WTC11 (cell line): Measurements from ENCODE around the gene GABRB2.

ENCODE experiments used
- CBFB ChIP-seq: sonication (generic); formaldehyde crosslinking; IDR thresholded peaks from 2 replicates; pipeline ENCODE4 v1.8.1; 2022; ENCODE audit warnings: mild to moderate bottlenecking, low read depth, missing genetic modification reagents
- CREM ChIP-seq: sonication (generic); formaldehyde crosslinking; IDR thresholded peaks from 2 replicates; pipeline ENCODE4 v1.8.1; 2022; ENCODE audit warnings: mild to moderate bottlenecking, missing genetic modification reagents, moderate library complexity
- FOXK1 ChIP-seq: sonication (generic); formaldehyde crosslinking; IDR thresholded peaks from 2 replicates; pipeline ENCODE4 v1.8.0; 2022; ENCODE audit warnings: mild to moderate bottlenecking, moderate library complexity, missing genetic modification reagents
- JAZF1 ChIP-seq: fragments of 250-450 bp; sonication (Bioruptor Pico); IDR thresholded peaks from 2 replicates; pipeline ENCODE4 v1.9.0; 2021; ENCODE audit warnings: moderate library complexity, mild to moderate bottlenecking, inconsistent platforms
- SMAD3 ChIP-seq: sonication (generic); formaldehyde crosslinking; IDR thresholded peaks from 2 replicates; pipeline ENCODE4 v1.8.0; 2022; ENCODE audit warnings: missing genetic modification reagents, mild to moderate bottlenecking, borderline replicate concordance
- TP53 ChIP-seq: sonication (generic); formaldehyde crosslinking; IDR thresholded peaks from 2 replicates; pipeline ENCODE4 v1.8.1; 2023; ENCODE audit warnings: mild to moderate bottlenecking, missing genetic modification reagents
- ZNF138 ChIP-seq: sonication (generic); formaldehyde crosslinking; conservative IDR thresholded peaks from 2 replicates; pipeline ENCODE4 v1.8.1; 2022; ENCODE audit warnings: mild to moderate bottlenecking, moderate library complexity, missing genetic modification reagents
- TF ChIP-seq, protein P1 (sequence below): fragments of 200-600 bp; IDR thresholded peaks from 2 replicates; pipeline ENCODE4 v1.8.0; 2022; ENCODE audit warnings: antibody characterized with exemption
- TF ChIP-seq, protein P2 (sequence below): sonication (generic); formaldehyde crosslinking; conservative IDR thresholded peaks from 2 replicates; pipeline ENCODE4 v1.8.1; 2023; ENCODE audit warnings: mild to moderate bottlenecking, low read depth, missing genetic modification reagents, moderate library complexity
- TF ChIP-seq, protein P3 (sequence below): sonication (generic); formaldehyde crosslinking; IDR thresholded peaks from 2 replicates; pipeline ENCODE4 v1.8.0; 2022; ENCODE audit warnings: mild to moderate bottlenecking, missing genetic modification reagents
- TF ChIP-seq, protein P4 (sequence below): sonication (generic); formaldehyde crosslinking; IDR thresholded peaks from 2 replicates; pipeline ENCODE4 v1.8.1; 2023; ENCODE audit warnings: mild to moderate bottlenecking, missing genetic modification reagents
- TF ChIP-seq, protein P5 (sequence below): sonication (generic); formaldehyde crosslinking; IDR thresholded peaks from 2 replicates; pipeline ENCODE4 v1.8.1; 2023; ENCODE audit warnings: mild to moderate bottlenecking, missing genetic modification reagents
- TF ChIP-seq, protein P6 (sequence below): sonication (generic); formaldehyde crosslinking; IDR thresholded peaks from 2 replicates; pipeline ENCODE4 v1.8.0; 2022; ENCODE audit warnings: mild to moderate bottlenecking, missing genetic modification reagents
- TF ChIP-seq, protein P7 (sequence below): sonication (generic); formaldehyde crosslinking; IDR thresholded peaks from 2 replicates; pipeline ENCODE4 v1.8.0; 2022; ENCODE audit warnings: mild to moderate bottlenecking, missing genetic modification reagents

DNA sequence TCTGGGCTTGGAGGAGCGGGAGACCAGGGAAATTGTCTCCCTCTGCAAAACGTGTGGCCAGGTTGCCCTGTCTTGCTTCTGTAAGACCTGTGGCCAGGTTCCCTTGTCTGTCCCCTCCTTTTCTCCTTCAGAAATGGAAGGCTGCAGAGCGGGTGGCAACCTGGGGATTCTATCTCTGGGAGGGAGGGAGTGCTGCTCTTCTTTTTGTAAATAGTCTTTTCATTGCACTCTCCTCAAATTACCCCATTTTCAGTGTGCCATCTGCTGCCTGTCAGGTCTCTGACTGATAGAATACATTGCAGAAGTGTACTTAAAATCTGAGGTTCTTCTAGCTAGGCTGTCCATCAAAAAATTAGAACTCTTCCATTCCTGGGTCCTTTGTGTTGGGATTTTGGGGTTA, 126.0 kb downstream of the GABRB2 start:
- no peak for TF ChIP-seq TP53
- no peak for TF ChIP-seq CBFB (CRISPR knock-in tag)
- TF ChIP-seq, protein P1, sequence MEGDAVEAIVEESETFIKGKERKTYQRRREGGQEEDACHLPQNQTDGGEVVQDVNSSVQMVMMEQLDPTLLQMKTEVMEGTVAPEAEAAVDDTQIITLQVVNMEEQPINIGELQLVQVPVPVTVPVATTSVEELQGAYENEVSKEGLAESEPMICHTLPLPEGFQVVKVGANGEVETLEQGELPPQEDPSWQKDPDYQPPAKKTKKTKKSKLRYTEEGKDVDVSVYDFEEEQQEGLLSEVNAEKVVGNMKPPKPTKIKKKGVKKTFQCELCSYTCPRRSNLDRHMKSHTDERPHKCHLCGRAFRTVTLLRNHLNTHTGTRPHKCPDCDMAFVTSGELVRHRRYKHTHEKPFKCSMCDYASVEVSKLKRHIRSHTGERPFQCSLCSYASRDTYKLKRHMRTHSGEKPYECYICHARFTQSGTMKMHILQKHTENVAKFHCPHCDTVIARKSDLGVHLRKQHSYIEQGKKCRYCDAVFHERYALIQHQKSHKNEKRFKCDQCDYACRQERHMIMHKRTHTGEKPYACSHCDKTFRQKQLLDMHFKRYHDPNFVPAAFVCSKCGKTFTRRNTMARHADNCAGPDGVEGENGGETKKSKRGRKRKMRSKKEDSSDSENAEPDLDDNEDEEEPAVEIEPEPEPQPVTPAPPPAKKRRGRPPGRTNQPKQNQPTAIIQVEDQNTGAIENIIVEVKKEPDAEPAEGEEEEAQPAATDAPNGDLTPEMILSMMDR, result no peak
- no peak for TF ChIP-seq ZNF138
- TF ChIP-seq FOXK1 (CRISPR knock-in tag), result no peak
- TF ChIP-seq, protein P2, sequence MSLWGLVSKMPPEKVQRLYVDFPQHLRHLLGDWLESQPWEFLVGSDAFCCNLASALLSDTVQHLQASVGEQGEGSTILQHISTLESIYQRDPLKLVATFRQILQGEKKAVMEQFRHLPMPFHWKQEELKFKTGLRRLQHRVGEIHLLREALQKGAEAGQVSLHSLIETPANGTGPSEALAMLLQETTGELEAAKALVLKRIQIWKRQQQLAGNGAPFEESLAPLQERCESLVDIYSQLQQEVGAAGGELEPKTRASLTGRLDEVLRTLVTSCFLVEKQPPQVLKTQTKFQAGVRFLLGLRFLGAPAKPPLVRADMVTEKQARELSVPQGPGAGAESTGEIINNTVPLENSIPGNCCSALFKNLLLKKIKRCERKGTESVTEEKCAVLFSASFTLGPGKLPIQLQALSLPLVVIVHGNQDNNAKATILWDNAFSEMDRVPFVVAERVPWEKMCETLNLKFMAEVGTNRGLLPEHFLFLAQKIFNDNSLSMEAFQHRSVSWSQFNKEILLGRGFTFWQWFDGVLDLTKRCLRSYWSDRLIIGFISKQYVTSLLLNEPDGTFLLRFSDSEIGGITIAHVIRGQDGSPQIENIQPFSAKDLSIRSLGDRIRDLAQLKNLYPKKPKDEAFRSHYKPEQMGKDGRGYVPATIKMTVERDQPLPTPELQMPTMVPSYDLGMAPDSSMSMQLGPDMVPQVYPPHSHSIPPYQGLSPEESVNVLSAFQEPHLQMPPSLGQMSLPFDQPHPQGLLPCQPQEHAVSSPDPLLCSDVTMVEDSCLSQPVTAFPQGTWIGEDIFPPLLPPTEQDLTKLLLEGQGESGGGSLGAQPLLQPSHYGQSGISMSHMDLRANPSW (CRISPR knock-in tag), result no peak
- TF ChIP-seq, protein P3, sequence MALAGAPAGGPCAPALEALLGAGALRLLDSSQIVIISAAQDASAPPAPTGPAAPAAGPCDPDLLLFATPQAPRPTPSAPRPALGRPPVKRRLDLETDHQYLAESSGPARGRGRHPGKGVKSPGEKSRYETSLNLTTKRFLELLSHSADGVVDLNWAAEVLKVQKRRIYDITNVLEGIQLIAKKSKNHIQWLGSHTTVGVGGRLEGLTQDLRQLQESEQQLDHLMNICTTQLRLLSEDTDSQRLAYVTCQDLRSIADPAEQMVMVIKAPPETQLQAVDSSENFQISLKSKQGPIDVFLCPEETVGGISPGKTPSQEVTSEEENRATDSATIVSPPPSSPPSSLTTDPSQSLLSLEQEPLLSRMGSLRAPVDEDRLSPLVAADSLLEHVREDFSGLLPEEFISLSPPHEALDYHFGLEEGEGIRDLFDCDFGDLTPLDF, result no peak
- no peak for TF ChIP-seq JAZF1 (CRISPR knock-in tag)
- TF ChIP-seq, protein P4, sequence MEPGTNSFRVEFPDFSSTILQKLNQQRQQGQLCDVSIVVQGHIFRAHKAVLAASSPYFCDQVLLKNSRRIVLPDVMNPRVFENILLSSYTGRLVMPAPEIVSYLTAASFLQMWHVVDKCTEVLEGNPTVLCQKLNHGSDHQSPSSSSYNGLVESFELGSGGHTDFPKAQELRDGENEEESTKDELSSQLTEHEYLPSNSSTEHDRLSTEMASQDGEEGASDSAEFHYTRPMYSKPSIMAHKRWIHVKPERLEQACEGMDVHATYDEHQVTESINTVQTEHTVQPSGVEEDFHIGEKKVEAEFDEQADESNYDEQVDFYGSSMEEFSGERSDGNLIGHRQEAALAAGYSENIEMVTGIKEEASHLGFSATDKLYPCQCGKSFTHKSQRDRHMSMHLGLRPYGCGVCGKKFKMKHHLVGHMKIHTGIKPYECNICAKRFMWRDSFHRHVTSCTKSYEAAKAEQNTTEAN (CRISPR knock-in tag), result no peak
- no peak for TF ChIP-seq CREM (CRISPR knock-in tag)
- TF ChIP-seq, protein P5, sequence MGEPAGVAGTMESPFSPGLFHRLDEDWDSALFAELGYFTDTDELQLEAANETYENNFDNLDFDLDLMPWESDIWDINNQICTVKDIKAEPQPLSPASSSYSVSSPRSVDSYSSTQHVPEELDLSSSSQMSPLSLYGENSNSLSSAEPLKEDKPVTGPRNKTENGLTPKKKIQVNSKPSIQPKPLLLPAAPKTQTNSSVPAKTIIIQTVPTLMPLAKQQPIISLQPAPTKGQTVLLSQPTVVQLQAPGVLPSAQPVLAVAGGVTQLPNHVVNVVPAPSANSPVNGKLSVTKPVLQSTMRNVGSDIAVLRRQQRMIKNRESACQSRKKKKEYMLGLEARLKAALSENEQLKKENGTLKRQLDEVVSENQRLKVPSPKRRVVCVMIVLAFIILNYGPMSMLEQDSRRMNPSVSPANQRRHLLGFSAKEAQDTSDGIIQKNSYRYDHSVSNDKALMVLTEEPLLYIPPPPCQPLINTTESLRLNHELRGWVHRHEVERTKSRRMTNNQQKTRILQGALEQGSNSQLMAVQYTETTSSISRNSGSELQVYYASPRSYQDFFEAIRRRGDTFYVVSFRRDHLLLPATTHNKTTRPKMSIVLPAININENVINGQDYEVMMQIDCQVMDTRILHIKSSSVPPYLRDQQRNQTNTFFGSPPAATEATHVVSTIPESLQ, result no peak
- TF ChIP-seq, protein P6, sequence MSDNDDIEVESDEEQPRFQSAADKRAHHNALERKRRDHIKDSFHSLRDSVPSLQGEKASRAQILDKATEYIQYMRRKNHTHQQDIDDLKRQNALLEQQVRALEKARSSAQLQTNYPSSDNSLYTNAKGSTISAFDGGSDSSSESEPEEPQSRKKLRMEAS, result no peak
- TF ChIP-seq, protein P7, sequence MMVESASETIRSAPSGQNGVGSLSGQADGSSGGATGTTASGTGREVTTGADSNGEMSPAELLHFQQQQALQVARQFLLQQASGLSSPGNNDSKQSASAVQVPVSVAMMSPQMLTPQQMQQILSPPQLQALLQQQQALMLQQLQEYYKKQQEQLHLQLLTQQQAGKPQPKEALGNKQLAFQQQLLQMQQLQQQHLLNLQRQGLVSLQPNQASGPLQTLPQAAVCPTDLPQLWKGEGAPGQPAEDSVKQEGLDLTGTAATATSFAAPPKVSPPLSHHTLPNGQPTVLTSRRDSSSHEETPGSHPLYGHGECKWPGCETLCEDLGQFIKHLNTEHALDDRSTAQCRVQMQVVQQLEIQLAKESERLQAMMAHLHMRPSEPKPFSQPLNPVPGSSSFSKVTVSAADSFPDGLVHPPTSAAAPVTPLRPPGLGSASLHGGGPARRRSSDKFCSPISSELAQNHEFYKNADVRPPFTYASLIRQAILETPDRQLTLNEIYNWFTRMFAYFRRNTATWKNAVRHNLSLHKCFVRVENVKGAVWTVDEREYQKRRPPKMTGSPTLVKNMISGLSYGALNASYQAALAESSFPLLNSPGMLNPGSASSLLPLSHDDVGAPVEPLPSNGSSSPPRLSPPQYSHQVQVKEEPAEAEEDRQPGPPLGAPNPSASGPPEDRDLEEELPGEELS, result no peak
- TF ChIP-seq SMAD3, result no peak
